ENCODE measurements around the gene POLR2L. TPM values are rescaled to one million over a fixed set of nuclear protein-coding genes. Genes with fewer than 3 reads are reported as not detected.

Gene POLR2L
- total and polyA plus RNA-seq, 2 of the 13 experiments (the other 11 are each of a cell fraction or from before 2014, with no cell fraction given): 104 to 114 TPM

- TF ChIP-seq ZBTB40 (IDR thresholded peaks at IDR 0.05) (no peak), ZBTB40 (CRISPR knock-in tag; IDR thresholded peaks at IDR 0.05) (no peak), AHDC1 (CRISPR knock-in tag; IDR thresholded peaks at IDR 0.05; ENCODE audit: borderline replicate concordance) (no peak), MTF1 (CRISPR knock-in tag; IDR thresholded peaks at IDR 0.05) (no peak), NONO (IDR thresholded peaks at IDR 0.05) (no peak), NONO (CRISPR knock-in tag; conservative IDR thresholded peaks at IDR 0.05) (no peak), MED13 (CRISPR knock-in tag; IDR thresholded peaks at IDR 0.05) (no peak), KAT2B (IDR thresholded peaks at IDR 0.05; ENCODE audit: borderline replicate concordance, low read depth, low read length) (no peak), THYN1 (CRISPR knock-in tag; IDR thresholded peaks at IDR 0.05; ENCODE audit: borderline replicate concordance, low read depth) (no peak; the same call in 1 of the 2 replicates), ZNF564 (CRISPR knock-in tag; IDR thresholded peaks at IDR 0.05) (no peak), DMAP1 (CRISPR knock-in tag; IDR thresholded peaks at IDR 0.05) (no peak), FOXO4 (CRISPR knock-in tag; conservative IDR thresholded peaks at IDR 0.05) (no peak), GATAD1 (CRISPR knock-in tag; IDR thresholded peaks at IDR 0.05) (no peak)
- TF ChIP-seq, protein P1, sequence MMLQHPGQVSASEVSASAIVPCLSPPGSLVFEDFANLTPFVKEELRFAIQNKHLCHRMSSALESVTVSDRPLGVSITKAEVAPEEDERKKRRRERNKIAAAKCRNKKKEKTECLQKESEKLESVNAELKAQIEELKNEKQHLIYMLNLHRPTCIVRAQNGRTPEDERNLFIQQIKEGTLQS (CRISPR knock-in tag; IDR thresholded peaks at IDR 0.05): no peak
Measured at GRCh38 chr11:796565-797295, 45.6 kb downstream of the POLR2L start (continued).
